MV-4-11 (cell line): ENCODE measurements around the gene ZNF222.

Source experiments
- DNase-seq: peaks from one replicate; lab custom pipeline; 2025; lab: John Stamatoyannopoulos, UW

The ZNF222 gene

GRCh38 chr19:44051650-44052402 is 26.6 kb downstream of the ZNF222 start, which contains the start of gene ZNF223:
ZNF223 (plus strand) TSS chr19:44052036; CDS start chr19:44055177, 3,141 bp downstream.
- DNase-seq = peak; percentile 92

GRCh38 chr19:44055870-44056269 is 30.7 kb downstream of the ZNF222 start:
- no peak for DNase-seq

- no peak for DNase-seq
Measured at GRCh38 chr19:44059229-44059628, 34.0 kb downstream of the ZNF222 start.

GRCh38 chr19:44061038-44061437 is 35.9 kb downstream of the ZNF222 start:
- DNase-seq = no peak

- DNase-seq = no peak
Measured at GRCh38 chr19:44066305-44066704, 41.1 kb downstream of the ZNF222 start.

GRCh38 chr19:44069415-44069814 is 44.2 kb downstream of the ZNF222 start:
- no peak for DNase-seq

- DNase-seq = peak; percentile 97
Measured at GRCh38 chr19:44071824-44072542, 46.8 kb downstream of the ZNF222 start, which contains the start of gene ZNF284. ZNF284 (plus strand) TSS chr19:44072159; CDS start chr19:44076390, 4,231 bp downstream.

GRCh38 chr19:44072543-44073401 is 47.6 kb downstream of the ZNF222 start:
- no peak for DNase-seq

GRCh38 chr19:44076325-44076724 is 51.1 kb downstream of the ZNF222 start:
- DNase-seq = no peak
